Upper lobe of left lung (tissue), 6 donors: Measurements from ENCODE around the gene RTL10. TPM values are rescaled to one million over a fixed set of nuclear protein-coding genes. Genes with fewer than 3 reads are reported as not detected.

Experiments used
- ATAC-seq, 2 donors: fragments of 200-7000 bp; cut with Tn5 transposase; one replicate each; pipeline ENCODE4 v1.9.1; 2022; ENCODE audit warnings: mild to moderate bottlenecking in 2 of 2, moderate library complexity in 2 of 2; ENCODE audit not compliant: low FRiP score in 2 of 2
- DNase-seq, 2 donors: peaks; one replicate each; pipeline ENCODE4 v3.0.0-alpha.2; 2019 to 2020
- H3K27ac ChIP-seq, 4 donors: fragments of 200-600 bp; sonication (generic); one replicate each; pipeline ENCODE4 v1.5.1; 2016 to 2019
- H3K27me3 ChIP-seq, 4 donors: fragments of 200-600 bp; sonication (generic); one replicate each; pipeline ENCODE4 v1.5.1; 2017 to 2019
- H3K36me3 ChIP-seq, 4 donors: fragments of 200-600 bp; sonication (generic); one replicate each; pipeline ENCODE4 v1.5.1; 2016 to 2019
- H3K4me1 ChIP-seq, 4 donors: fragments of 200-600 bp; sonication (generic); one replicate each; pipeline ENCODE4 v1.5.1; 2018 to 2019
- H3K4me3 ChIP-seq, 4 donors: fragments of 200-600 bp; sonication (generic); one replicate each; pipeline ENCODE4 v1.5.1; 2017 to 2019; ENCODE audit warnings: mild to moderate bottlenecking in 2 of 4, moderate library complexity in 1 of 4
- H3K9me3 ChIP-seq, 4 donors: fragments of 200-600 bp; sonication (generic); one replicate each; pipeline ENCODE4 v1.5.1; 2018 to 2019
- EP300 ChIP-seq, 4 donors: sonication (generic); formaldehyde crosslinking; IDR thresholded peaks; one replicate each; pipeline ENCODE4 v1.5.1; 2017; ENCODE audit warnings: antibody characterized with exemption in 4 of 4, control low read depth in 2 of 4
- POLR2A ChIP-seq, 4 donors: fragments of 450-650 bp; IDR thresholded peaks; one replicate each; pipeline ENCODE4 v1.5.1; 2016 to 2017; ENCODE audit warnings: antibody characterized with exemption in 4 of 4, mild to moderate bottlenecking in 2 of 4
- POLR2AphosphoS5 ChIP-seq, 2 donors: sonication (generic); formaldehyde crosslinking; IDR thresholded peaks; one replicate each; pipeline ENCODE4 v1.5.1; 2017; ENCODE audit warnings: antibody characterized with exemption in 2 of 2
- WGBS, 2 donors: methylation state at CpG; one replicate each; pipeline ENCODE4 v1.1.5; 2017 to 2018; 5-methylcytosine and 5-hydroxymethylcytosine counted together
- total RNA-seq, 6 donors: library from RNA; depleted of rRNA in 4 of 6; stranded (reverse); fragments of >200 nt in 4 of 6; gene quantifications; one replicate each; pipeline versions ENCODE4 v1.1.0 to v1.2.1, GENCODE V29; 2016 to 2021
- TF ChIP-seq, protein P1 (sequence below), 6 experiments: fragments of 450-650 bp in 4 of 6; fragments of 200-600 bp in 2 of 6; sonication (generic) in 2 of 6; IDR thresholded peaks; one replicate each; pipeline ENCODE4 v1.5.1; 2016 to 2019; ENCODE audit warnings: antibody characterized with exemption in 6 of 6
- donor health status: DM: no; HTN: no; CAD: no; lungs with moderate emphysema.
- donor health status: DM: no; HTN: yes; CAD: no; lungs with severe emphysema.

RTL10 gene
- total RNA-seq, 6 donors from 2014 or later: 16.4 to 27.4 (median 24.1) TPM

DNA sequence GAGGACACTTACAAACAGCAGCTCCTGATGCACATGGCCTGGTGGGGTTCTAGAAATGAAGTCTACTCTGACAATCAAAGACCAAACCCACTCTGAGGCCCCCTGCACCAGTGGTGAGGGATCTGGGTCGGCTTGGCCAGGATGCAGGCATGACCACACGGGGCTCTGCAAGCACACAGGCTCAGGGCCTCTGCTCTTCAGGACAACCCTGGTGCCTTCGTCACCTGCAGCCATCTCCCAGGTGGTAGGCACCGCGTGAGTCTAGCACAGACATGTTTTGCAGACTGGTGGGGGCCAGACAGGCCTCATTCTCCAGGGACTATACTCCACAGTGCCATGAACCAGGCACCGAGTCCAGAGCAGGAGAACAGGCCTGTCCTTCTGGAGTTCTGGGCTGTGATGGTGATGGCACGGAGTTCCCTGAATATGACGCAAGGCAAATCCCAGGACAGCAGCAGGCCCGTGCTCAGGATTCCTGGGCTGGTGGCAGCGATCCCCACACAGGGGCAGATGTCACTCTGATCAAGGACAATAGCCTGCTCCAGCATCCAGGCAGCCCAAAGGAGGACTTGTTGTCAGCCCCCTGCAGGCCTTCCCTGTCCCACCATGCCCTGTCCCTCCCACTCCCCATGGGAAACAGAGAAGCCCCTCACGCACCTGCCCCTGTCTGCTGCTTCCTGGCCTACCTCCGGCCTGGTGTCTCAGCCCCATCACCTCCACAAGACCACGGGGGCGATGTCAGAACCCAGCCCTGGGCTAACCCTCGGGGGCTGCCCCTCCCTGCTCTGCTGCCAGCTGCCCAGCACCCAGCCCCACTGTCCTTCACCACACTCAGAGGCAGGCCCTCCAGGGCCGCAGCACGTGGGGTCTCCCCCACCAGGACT is 36.1 kb downstream of the RTL10 start:
- WGBS, 2 donors: 94 to 95% methylated on average over 6 to 17 of the region's 17 CpGs
- ATAC-seq: no peak
- no peaks in the 10 kb centered on the region for H3K27me3 ChIP-seq

DNA sequence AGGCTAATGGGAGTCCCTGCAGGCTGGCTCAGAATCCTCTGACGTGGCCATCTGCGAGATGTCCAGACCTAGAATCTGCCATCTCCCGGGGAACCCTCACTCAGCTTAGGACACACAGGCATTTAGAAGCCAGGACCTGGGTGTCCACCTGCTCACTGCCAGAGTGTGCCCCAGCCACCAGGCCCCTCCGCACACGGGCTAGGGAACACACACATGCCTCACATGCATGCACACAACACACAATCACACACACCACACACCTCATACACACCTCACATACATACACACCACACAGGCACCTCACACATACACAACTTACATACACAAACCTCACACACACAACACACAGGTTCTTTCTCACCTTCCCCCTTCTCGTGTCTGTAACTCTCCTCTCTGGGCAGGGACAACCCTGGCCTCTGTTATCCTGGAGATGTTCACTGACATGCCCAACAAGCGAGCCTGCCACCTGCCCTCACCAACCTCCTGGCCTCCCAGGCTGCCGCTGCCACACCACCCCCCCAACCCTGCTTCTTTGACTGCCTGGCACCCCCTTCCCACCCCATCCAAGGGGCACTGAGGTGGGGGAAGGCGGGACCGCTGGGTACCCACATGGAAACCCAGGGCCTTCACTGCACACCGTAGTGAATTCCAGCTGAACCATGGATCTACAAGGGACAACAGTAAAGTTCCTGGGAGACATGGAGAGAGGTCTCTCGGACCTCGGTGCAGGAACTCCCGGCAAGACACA is 38.1 kb downstream of the RTL10 start:
- Histone ChIP-seq H3K27me3 (no peaks in the 10 kb centered on the region), H3K4me3 (no peak overlapping the region), H3K27ac (no peak overlapping the region), H3K9me3 (no peaks in the 10 kb centered on the region), H3K36me3 (no peaks in the 10 kb centered on the region), H3K4me1 (peaks cover 0 to 13% (median 3%) of the 10 kb centered on the region in 4 donors)
- ATAC-seq: no peak
- TF ChIP-seq EP300 (IDR thresholded peaks at IDR 0.05) (no peak), POLR2AphosphoS5 (IDR thresholded peaks at IDR 0.05) (no peak), POLR2A (IDR thresholded peaks at IDR 0.05) (no peak)
- TF ChIP-seq, protein P1, sequence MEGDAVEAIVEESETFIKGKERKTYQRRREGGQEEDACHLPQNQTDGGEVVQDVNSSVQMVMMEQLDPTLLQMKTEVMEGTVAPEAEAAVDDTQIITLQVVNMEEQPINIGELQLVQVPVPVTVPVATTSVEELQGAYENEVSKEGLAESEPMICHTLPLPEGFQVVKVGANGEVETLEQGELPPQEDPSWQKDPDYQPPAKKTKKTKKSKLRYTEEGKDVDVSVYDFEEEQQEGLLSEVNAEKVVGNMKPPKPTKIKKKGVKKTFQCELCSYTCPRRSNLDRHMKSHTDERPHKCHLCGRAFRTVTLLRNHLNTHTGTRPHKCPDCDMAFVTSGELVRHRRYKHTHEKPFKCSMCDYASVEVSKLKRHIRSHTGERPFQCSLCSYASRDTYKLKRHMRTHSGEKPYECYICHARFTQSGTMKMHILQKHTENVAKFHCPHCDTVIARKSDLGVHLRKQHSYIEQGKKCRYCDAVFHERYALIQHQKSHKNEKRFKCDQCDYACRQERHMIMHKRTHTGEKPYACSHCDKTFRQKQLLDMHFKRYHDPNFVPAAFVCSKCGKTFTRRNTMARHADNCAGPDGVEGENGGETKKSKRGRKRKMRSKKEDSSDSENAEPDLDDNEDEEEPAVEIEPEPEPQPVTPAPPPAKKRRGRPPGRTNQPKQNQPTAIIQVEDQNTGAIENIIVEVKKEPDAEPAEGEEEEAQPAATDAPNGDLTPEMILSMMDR (IDR thresholded peaks at IDR 0.05): no peak
- peak in 1 of 2 donors; percentile 17 for DNase-seq
- 92 to 94% methylated on average over 14 of the region's 14 CpGs for whole genome bisulfite sequencing, 2 donors

More for the DNA sequence above, 36.1 kb downstream of the RTL10 start:
- Histone ChIP-seq H3K36me3 (no peaks in the 10 kb centered on the region), H3K27ac (no peak overlapping the region), H3K4me3 (no peak overlapping the region), H3K4me1 (peaks cover 0 to 29% (median 11%) of the 10 kb centered on the region in 4 donors), H3K9me3 (no peaks in the 10 kb centered on the region)
- TF ChIP-seq, protein P1 (IDR thresholded peaks at IDR 0.05): no peak
- TF ChIP-seq POLR2A (IDR thresholded peaks at IDR 0.05) (no peak), EP300 (IDR thresholded peaks at IDR 0.05) (no peak), POLR2AphosphoS5 (IDR thresholded peaks at IDR 0.05) (no peak)
- peak; percentile 20 to 63 for DNase-seq

DNA sequence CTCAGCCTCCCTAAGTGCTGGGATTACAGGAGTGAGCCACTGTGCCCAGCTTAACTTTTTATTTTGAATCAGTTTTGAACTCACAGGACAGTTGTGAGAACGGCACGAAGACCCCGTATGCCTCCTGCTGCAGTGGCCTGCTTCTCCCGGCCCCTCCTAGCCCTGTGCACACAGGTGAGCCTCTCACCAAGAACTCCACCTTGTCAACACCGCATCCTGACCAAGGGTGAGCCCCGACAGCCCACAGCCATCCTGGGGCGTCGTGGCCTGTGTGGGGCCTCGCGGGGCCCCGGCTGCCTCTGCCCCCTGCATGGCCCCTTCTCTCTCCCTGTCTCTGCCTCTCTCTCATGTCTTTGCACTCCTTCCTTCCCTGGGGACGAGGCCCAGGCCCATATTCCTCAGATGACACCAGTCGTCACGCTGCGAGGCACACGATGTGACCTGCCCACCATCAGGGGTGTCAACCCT is 38.8 kb downstream of the RTL10 start:
- Histone ChIP-seq H3K36me3 (no peaks in the 10 kb centered on the region), H3K4me1 (peaks cover 0 to 13% (median 3%) of the 10 kb centered on the region in 4 donors), H3K9me3 (no peaks in the 10 kb centered on the region), H3K27ac (no peak overlapping the region), H3K27me3 (no peaks in the 10 kb centered on the region), H3K4me3 (no peak overlapping the region)
- ATAC-seq (no peak), DNase-seq (peak; percentile 14 to 47)
- TF ChIP-seq EP300 (IDR thresholded peaks at IDR 0.05) (no peak), POLR2A (IDR thresholded peaks at IDR 0.05) (no peak), POLR2AphosphoS5 (IDR thresholded peaks at IDR 0.05) (no peak)
- TF ChIP-seq, protein P1 (IDR thresholded peaks at IDR 0.05): no peak
- 89 to 93% methylated on average over 12 to 16 of the region's 16 CpGs for WGBS, 2 donors

DNA sequence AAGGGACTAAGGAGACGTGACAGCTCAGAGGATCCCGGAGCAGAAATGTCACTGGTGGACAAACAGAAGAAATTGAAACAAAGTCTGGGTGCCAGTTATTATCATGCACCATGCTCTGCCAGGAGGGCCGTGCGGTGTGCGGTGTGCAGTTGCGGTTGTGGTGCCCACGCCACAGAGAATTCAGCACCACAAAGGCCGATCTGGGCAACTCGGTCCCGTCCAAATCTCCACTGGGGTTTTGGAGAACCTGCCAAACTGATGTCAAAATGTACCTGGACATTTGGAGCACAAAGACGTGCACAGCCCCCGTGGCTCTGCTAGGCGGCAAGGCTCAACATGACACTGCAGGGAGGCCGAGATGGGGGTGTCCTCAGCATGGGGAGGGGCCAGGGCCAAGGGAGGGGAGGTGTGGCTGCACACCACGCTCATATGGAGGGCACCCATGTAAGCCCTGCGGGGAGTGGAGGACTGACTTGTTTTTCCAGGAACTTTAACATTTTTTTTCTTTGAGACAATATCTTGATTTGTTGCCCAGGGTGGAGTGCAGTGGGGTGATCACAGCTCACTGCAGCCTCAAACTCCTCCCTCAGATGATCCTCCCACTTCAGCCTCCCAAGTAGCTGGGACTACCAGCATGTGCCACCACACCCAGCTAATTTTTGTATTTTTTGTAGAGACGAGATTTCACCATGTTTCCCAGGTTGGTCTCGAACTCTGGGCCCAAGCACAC is 39.4 kb downstream of the RTL10 start:
- no peaks in the 10 kb centered on the region for H3K9me3 ChIP-seq
- H3K4me1 ChIP-seq: peaks cover 0 to 13% (median 3%) of the 10 kb centered on the region in 4 donors
- no peaks in the 10 kb centered on the region for H3K36me3 ChIP-seq
- no peaks in the 10 kb centered on the region for H3K27me3 ChIP-seq
- DNase-seq (peak in 1 of 2 donors; percentile 47), ATAC-seq (no peak)
- TF ChIP-seq POLR2A (IDR thresholded peaks at IDR 0.05): no peak
- TF ChIP-seq, protein P1 (IDR thresholded peaks at IDR 0.05): no peak
- TF ChIP-seq POLR2AphosphoS5 (IDR thresholded peaks at IDR 0.05): no peak
- no peak for TF ChIP-seq EP300 (IDR thresholded peaks at IDR 0.05)
- no peak overlapping the region for H3K4me3 ChIP-seq
- 88 to 96% methylated on average over 11 to 18 of the region's 18 CpGs for WGBS, 2 donors
- H3K27ac ChIP-seq: no peak overlapping the region
